Measurements from ENCODE around the gene CRTC3.
A peak's percentile ranks its signal among the peaks of the same experiment; 100 is the strongest.
"Not testable (repeated sequence)": the region's sequence is repeated elsewhere in the genome, so short reads cannot be mapped to it uniquely, and the experiment has no call there.

CRTC3 gene

GRCh38 chr15:90497376-90497775 lies 32.3 kb upstream of the CRTC3 start:
- Histone ChIP-seq H3K4me1 (ENCODE audit: control insufficient read depth, insufficient read depth, low read length) (no peaks in the 10 kb centered on the region), H3K27me3 (ENCODE audit: control insufficient read depth, insufficient read depth, low read length) (no peaks in the 10 kb centered on the region), H3K4me3 (ENCODE audit: low read length) (no peak overlapping the region), H3K4me2 (ENCODE audit: low read length) (no peak overlapping the region), H3K9ac (ENCODE audit: low read depth, low read length) (no peak overlapping the region), H3K36me3 (ENCODE audit: insufficient read depth, low read length) (peaks cover 82% of the 10 kb centered on the region), H3K9me3 (replicated peaks; ENCODE audit: low read length) (no peaks in the 10 kb centered on the region)

- H3K4me3 ChIP-seq (ENCODE audit: low read length), result no peak overlapping the region
- no peaks in the 10 kb centered on the region for H3K27me3 ChIP-seq (ENCODE audit: control insufficient read depth, insufficient read depth, low read length)
- H3K9me3 ChIP-seq (replicated peaks; ENCODE audit: low read length), result no peaks in the 10 kb centered on the region
- no peak overlapping the region for H3K4me2 ChIP-seq (ENCODE audit: low read length)
- H3K4me1 ChIP-seq (ENCODE audit: control insufficient read depth, insufficient read depth, low read length), result no peaks in the 10 kb centered on the region
- H3K9ac ChIP-seq (ENCODE audit: low read depth, low read length), result no peak overlapping the region
- peaks cover 81% of the 10 kb centered on the region for H3K36me3 ChIP-seq (ENCODE audit: insufficient read depth, low read length)
Observed at GRCh38 chr15:90497912-90498311, 31.8 kb upstream of the CRTC3 start.

DNA sequence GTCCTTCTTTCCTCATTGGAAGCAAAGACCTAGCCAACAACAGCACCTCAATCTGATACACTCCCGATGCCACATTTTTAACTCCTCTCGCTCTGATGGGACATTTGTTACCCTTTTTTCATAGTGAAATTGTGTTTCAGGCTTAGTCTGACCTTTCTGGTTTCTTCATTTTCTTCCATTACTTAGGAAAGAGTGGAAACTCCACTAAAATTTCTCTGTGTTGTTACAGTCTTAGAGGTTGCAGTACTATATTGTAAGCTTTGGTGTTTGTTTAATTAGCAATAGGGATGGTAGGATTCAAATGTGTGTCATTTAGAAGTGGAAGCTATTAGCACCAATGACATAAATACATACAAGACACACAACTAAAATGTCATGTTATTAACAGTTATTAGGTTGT lies 29.6 kb upstream of the CRTC3 start:
- H3K9me3 ChIP-seq (replicated peaks; ENCODE audit: low read length), result no peaks in the 10 kb centered on the region
- no peak overlapping the region for H3K4me2 ChIP-seq (ENCODE audit: low read length)
- H3K4me1 ChIP-seq (ENCODE audit: control insufficient read depth, insufficient read depth, low read length), result no peaks in the 10 kb centered on the region
- H3K4me3 ChIP-seq (ENCODE audit: low read length), result no peak overlapping the region
- H3K9ac ChIP-seq (ENCODE audit: low read depth, low read length), result no peak overlapping the region
- H3K27me3 ChIP-seq (ENCODE audit: control insufficient read depth, insufficient read depth, low read length), result no peaks in the 10 kb centered on the region
- H3K36me3 ChIP-seq (ENCODE audit: insufficient read depth, low read length), result peaks cover 62% of the 10 kb centered on the region

DNA sequence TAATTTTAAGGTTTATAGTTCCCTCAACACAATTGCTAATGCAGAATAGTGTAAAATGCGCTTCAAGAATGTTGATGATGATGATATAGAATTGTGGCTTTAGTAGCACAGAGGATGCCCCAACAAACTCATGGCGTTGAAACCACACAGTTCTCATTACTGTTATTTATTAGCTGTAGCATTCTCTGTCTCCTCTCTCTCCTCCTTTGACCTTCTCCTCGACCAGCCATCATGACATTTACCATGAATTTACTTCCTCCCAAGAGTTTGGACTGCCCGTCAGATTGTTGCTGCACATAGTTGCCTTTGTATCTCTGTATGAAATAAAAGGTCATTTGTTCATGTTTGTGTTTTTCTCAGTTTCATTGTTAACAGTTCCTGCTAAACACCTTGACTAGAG lies 27.8 kb upstream of the CRTC3 start:
- H3K27me3 ChIP-seq (ENCODE audit: control insufficient read depth, insufficient read depth, low read length), result no peaks in the 10 kb centered on the region
- H3K9me3 ChIP-seq (replicated peaks; ENCODE audit: low read length), result no peaks in the 10 kb centered on the region
- H3K36me3 ChIP-seq (ENCODE audit: insufficient read depth, low read length), result peaks cover 54% of the 10 kb centered on the region
- no peak overlapping the region for H3K4me3 ChIP-seq (ENCODE audit: low read length)
- no peaks in the 10 kb centered on the region for H3K4me1 ChIP-seq (ENCODE audit: control insufficient read depth, insufficient read depth, low read length)
- H3K4me2 ChIP-seq (ENCODE audit: low read length), result no peak overlapping the region
- no peak overlapping the region for H3K9ac ChIP-seq (ENCODE audit: low read depth, low read length)

GRCh38 chr15:90510781-90511180 lies 18.9 kb upstream of the CRTC3 start:
- not testable (repeated sequence) for H3K36me3 ChIP-seq (ENCODE audit: insufficient read depth, low read length); H3K4me3 ChIP-seq (ENCODE audit: low read length); H3K27me3 ChIP-seq (ENCODE audit: control insufficient read depth, insufficient read depth, low read length); H3K4me2 ChIP-seq (ENCODE audit: low read length); H3K9me3 ChIP-seq (replicated peaks; ENCODE audit: low read length); H3K9ac ChIP-seq (ENCODE audit: low read depth, low read length); H3K4me1 ChIP-seq (ENCODE audit: control insufficient read depth, insufficient read depth, low read length)

DNA sequence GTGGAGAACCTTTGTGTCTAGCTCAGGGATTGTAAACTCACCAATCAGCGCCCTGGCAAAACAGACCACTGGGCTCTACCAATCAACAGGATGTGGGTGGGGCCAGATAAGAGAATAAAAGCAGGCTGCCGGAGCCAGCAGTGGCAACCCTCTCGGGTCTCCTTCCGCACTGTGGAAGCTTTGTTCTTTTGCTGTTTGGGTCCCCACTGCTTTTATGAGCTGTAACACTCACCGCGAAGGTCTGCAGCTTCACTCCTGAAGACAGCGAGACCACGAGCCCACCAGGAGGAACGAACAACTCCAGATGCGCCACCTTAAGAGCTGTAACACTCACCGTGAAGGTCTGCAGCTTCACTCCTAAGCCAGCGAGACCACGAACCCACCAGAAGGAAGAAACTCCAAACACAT lies 18.5 kb upstream of the CRTC3 start:
- H3K4me2 ChIP-seq (ENCODE audit: low read length); H3K9ac ChIP-seq (ENCODE audit: low read depth, low read length); H3K36me3 ChIP-seq (ENCODE audit: insufficient read depth, low read length); H3K9me3 ChIP-seq (replicated peaks; ENCODE audit: low read length); H3K4me1 ChIP-seq (ENCODE audit: control insufficient read depth, insufficient read depth, low read length); H3K4me3 ChIP-seq (ENCODE audit: low read length); H3K27me3 ChIP-seq (ENCODE audit: control insufficient read depth, insufficient read depth, low read length): not testable (repeated sequence)

GRCh38 chr15:90512276-90512675 lies 17.4 kb upstream of the CRTC3 start:
- Histone ChIP-seq H3K27me3 (ENCODE audit: control insufficient read depth, insufficient read depth, low read length) (no peaks in the 10 kb centered on the region), H3K4me1 (ENCODE audit: control insufficient read depth, insufficient read depth, low read length) (no peaks in the 10 kb centered on the region), H3K9me3 (replicated peaks; ENCODE audit: low read length) (no peaks in the 10 kb centered on the region), H3K4me2 (ENCODE audit: low read length) (no peak overlapping the region), H3K4me3 (ENCODE audit: low read length) (no peak overlapping the region), H3K36me3 (ENCODE audit: insufficient read depth, low read length) (peaks cover 5% of the 10 kb centered on the region), H3K9ac (ENCODE audit: low read depth, low read length) (no peak overlapping the region)

DNA sequence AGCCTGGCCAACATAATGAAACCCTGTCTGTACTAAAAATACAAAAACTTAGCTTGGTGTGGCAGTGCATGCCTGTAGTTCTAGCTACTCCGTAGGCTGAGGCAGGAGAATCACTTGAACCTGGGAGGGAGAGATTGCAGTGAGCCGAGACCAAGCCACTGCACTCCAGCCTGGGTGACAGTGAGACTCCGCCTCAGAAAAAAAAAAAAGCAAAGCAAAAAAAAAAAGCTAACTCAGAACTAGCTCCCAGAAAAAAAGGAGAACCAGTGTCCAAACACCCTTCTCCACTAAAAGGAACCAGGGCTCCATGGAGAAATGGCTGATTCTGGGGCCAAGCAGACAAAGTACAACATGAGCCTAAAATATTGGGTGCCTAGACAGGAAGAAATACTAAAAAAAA lies 16.7 kb upstream of the CRTC3 start:
- H3K4me2 ChIP-seq (ENCODE audit: low read length), result no peak overlapping the region
- H3K4me1 ChIP-seq (ENCODE audit: control insufficient read depth, insufficient read depth, low read length), result no peaks in the 10 kb centered on the region
- H3K9ac ChIP-seq (ENCODE audit: low read depth, low read length), result no peak overlapping the region
- H3K36me3 ChIP-seq (ENCODE audit: insufficient read depth, low read length), result peaks cover 5% of the 10 kb centered on the region
- H3K27me3 ChIP-seq (ENCODE audit: control insufficient read depth, insufficient read depth, low read length), result no peaks in the 10 kb centered on the region
- H3K9me3 ChIP-seq (replicated peaks; ENCODE audit: low read length), result no peaks in the 10 kb centered on the region
- H3K4me3 ChIP-seq (ENCODE audit: low read length), result no peak overlapping the region

DNA sequence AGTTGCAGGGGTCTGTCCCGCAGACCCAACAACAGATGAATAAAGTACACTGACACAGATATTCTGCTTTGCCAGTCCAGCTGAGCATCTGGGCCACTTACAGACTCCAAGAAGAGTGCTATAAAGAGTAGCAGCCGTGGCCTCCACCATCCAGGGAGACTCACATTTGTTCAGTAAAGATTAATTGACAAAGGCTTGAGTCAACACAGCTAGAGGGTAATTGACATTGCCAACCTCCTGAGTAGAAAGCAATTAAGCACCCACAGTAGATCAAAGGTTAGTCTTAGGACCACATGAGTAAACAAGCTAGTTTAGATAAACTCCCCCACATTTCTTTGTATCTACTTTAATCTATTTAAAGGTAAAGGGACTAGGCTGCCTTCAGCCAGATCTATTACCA lies 16.3 kb upstream of the CRTC3 start:
- Histone ChIP-seq H3K9me3 (replicated peaks; ENCODE audit: low read length) (no peaks in the 10 kb centered on the region), H3K4me2 (ENCODE audit: low read length) (no peak overlapping the region), H3K9ac (ENCODE audit: low read depth, low read length) (no peak overlapping the region), H3K27me3 (ENCODE audit: control insufficient read depth, insufficient read depth, low read length) (no peaks in the 10 kb centered on the region), H3K4me3 (ENCODE audit: low read length) (no peak overlapping the region), H3K36me3 (ENCODE audit: insufficient read depth, low read length) (peaks cover 5% of the 10 kb centered on the region), H3K4me1 (ENCODE audit: control insufficient read depth, insufficient read depth, low read length) (no peaks in the 10 kb centered on the region)

GRCh38 chr15:90513893-90514292 lies 15.8 kb upstream of the CRTC3 start:
- not testable (repeated sequence) for H3K9me3 ChIP-seq (replicated peaks; ENCODE audit: low read length); H3K4me2 ChIP-seq (ENCODE audit: low read length); H3K9ac ChIP-seq (ENCODE audit: low read depth, low read length); H3K4me1 ChIP-seq (ENCODE audit: control insufficient read depth, insufficient read depth, low read length); H3K36me3 ChIP-seq (ENCODE audit: insufficient read depth, low read length); H3K27me3 ChIP-seq (ENCODE audit: control insufficient read depth, insufficient read depth, low read length); H3K4me3 ChIP-seq (ENCODE audit: low read length)

DNA sequence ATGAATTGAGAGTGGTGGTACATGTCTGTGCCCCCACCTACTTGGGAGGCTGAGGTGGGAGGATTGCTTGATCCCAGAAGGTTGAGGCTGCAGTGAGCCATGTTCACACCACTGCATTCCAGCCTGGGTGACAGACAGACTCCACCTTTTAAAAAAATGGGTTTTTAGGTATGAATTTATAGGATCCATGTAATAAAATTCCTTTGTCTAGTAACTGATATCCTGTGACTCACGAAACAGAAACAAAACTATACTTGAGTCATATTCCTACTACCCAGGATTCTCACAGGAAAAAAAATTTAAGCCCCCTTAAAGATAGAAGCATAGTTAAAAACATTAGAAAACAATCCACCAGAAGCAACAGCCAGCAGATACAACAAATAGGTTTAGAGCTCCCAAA lies 10.0 kb upstream of the CRTC3 start:
- Histone ChIP-seq H3K9me3 (replicated peaks; ENCODE audit: low read length) (no peaks in the 10 kb centered on the region), H3K36me3 (ENCODE audit: insufficient read depth, low read length) (no peaks in the 10 kb centered on the region), H3K4me1 (ENCODE audit: control insufficient read depth, insufficient read depth, low read length) (peaks cover 13% of the 10 kb centered on the region), H3K4me2 (ENCODE audit: low read length) (no peak overlapping the region), H3K27me3 (ENCODE audit: control insufficient read depth, insufficient read depth, low read length) (no peaks in the 10 kb centered on the region), H3K9ac (ENCODE audit: low read depth, low read length) (peak overlapping the region; percentile 32), H3K4me3 (ENCODE audit: low read length) (no peak overlapping the region)

DNA sequence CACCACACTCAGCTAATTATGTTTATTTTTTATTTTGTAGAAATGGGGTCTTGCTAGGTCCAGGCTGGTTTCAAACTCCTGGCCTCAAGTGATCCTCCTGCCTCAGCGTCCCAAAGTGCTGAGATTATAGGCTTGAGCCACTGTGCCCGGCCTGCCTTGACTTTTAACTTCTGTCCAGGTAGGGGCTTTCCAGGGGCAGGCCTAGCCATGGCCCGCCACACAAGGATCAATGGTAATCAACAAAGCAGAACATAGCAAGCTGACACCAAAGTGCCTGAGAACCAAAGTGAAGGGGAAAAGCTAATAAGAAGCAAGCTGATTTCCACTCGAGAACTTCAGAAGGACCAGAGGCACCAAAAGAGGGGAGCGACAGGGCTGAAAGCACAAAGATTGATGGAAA lies 9.4 kb upstream of the CRTC3 start:
- peaks cover 13% of the 10 kb centered on the region for H3K4me1 ChIP-seq (ENCODE audit: control insufficient read depth, insufficient read depth, low read length)
- H3K27me3 ChIP-seq (ENCODE audit: control insufficient read depth, insufficient read depth, low read length), result no peaks in the 10 kb centered on the region
- no peaks in the 10 kb centered on the region for H3K9me3 ChIP-seq (replicated peaks; ENCODE audit: low read length)
- no peaks in the 10 kb centered on the region for H3K36me3 ChIP-seq (ENCODE audit: insufficient read depth, low read length)
- H3K9ac ChIP-seq (ENCODE audit: low read depth, low read length), result peak overlapping the region; percentile 32
- no peak overlapping the region for H3K4me3 ChIP-seq (ENCODE audit: low read length)
- no peak overlapping the region for H3K4me2 ChIP-seq (ENCODE audit: low read length)

- Histone ChIP-seq H3K9me3 (replicated peaks; ENCODE audit: low read length) (no peaks in the 10 kb centered on the region), H3K36me3 (ENCODE audit: insufficient read depth, low read length) (no peaks in the 10 kb centered on the region), H3K4me2 (ENCODE audit: low read length) (no peak overlapping the region), H3K27me3 (ENCODE audit: control insufficient read depth, insufficient read depth, low read length) (no peaks in the 10 kb centered on the region), H3K4me3 (ENCODE audit: low read length) (no peak overlapping the region), H3K9ac (ENCODE audit: low read depth, low read length) (no peak overlapping the region), H3K4me1 (ENCODE audit: control insufficient read depth, insufficient read depth, low read length) (peaks cover 13% of the 10 kb centered on the region)
Observed at GRCh38 chr15:90523373-90523772, 6.3 kb upstream of the CRTC3 start.
